SH-SY5Y (cell line): Measurements from ENCODE around the gene AKR7A2.

ENCODE experiments used
- GATA2 ChIP-seq: IDR thresholded peaks from 2 replicates; pipeline ENCODE4 v1.6.1; 2011; ENCODE audit warnings: mild to moderate bottlenecking, low read depth, low read length
- GATA3 ChIP-seq: IDR thresholded peaks from 2 replicates; pipeline ENCODE4 v1.6.1; 2011; ENCODE audit warnings: low read depth, mild to moderate bottlenecking, low read length, moderate library complexity

DNA sequence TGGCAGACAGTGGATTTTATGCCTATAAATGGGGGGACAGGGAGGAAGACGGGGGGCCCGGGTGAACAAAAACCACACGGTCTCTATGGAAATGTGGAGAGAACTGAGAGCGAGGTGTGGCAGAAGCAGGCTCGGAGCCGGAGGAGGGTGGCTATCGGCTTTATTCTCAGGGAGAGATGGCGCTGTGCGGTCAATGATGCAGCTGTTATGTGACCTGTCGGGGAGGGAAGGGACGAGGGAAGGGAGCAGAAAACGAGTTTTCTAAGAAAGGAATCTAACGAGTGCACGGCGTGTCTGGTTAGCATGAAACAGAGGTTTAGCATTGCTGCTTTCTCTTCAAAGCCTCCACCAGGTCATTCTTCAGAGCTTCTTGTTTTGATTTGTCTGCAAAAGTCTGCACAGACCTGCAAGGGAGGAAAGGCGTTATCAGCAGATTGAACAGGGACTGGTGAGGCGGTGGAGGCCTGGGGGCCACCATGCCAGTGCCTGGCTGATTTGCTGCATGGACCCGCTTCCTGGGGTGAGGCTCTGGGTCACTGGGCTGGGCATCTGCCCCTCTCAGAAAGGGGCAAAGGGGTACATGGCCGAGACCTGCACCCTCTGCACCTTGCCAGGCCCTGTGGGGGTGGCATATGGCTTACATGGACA, 27.4 kb upstream of the AKR7A2 start:
- TF ChIP-seq GATA3 (no peak), GATA2 (peak; percentile 57)
